ENCODE results near the gene SLC30A3.
"Not testable (repeated sequence)": the region's sequence is repeated elsewhere in the genome, so short reads cannot be mapped to it uniquely, and the experiment has no call there.

The SLC30A3 gene

GRCh38 chr2:27262379-27263286 lies at the start of gene SLC30A3:
Gene SLC30A3 (minus strand): TSS chr2:27263047. CDS start chr2:27262906, 141 bp downstream.
- ATAC-seq: peak; percentile 77
- peaks cover 5% of the 10 kb centered on the region for H3K36me3 Mint-ChIP-seq
- no peak within 1 kb of the TSS for H3K27ac Mint-ChIP-seq
- peak; percentile 58 to 68 for DNase-seq (ENCODE audit: low spot score in 2 of 2)
- H3K9me3 Mint-ChIP-seq: no peaks in the 10 kb centered on the region
- peaks cover 34% of the 10 kb centered on the region for H3K4me1 Mint-ChIP-seq
- H3K4me3 Mint-ChIP-seq: peak within 1 kb of the TSS; percentile 71

GRCh38 chr2:27312152-27312551 lies 49.3 kb upstream of the SLC30A3 start:
- no peak overlapping the region for H3K4me3 Mint-ChIP-seq
- peaks cover 19% of the 10 kb centered on the region for H3K36me3 Mint-ChIP-seq
- H3K4me1 Mint-ChIP-seq: peaks cover 8% of the 10 kb centered on the region
- DNase-seq (ENCODE audit: low spot score in 2 of 2) (no peak), ATAC-seq (no peak)
- no peaks in the 10 kb centered on the region for H3K9me3 Mint-ChIP-seq
- no peak overlapping the region for H3K27ac Mint-ChIP-seq

- no peak overlapping the region for H3K4me3 Mint-ChIP-seq
Observed at GRCh38 chr2:27309651-27310050, 46.8 kb upstream of the SLC30A3 start.

GRCh38 chr2:27308359-27308881 lies 45.6 kb upstream of the SLC30A3 start, which contains the start of gene UCN:
Gene UCN (minus strand): TSS chr2:27308445. CDS start chr2:27307895, 550 bp downstream.
- no peak within 1 kb of the TSS for H3K27ac Mint-ChIP-seq
- H3K4me1 Mint-ChIP-seq: peaks cover 12% of the 10 kb centered on the region
- DNase-seq (ENCODE audit: low spot score in 2 of 2): no peak
- H3K36me3 Mint-ChIP-seq: peaks cover 19% of the 10 kb centered on the region
- no peaks in the 10 kb centered on the region for H3K9me3 Mint-ChIP-seq
- ATAC-seq: no peak
- peak within 1 kb of the TSS; percentile 55 for H3K4me3 Mint-ChIP-seq

More at GRCh38 chr2:27309651-27310050, 46.8 kb upstream of the SLC30A3 start:
- Mint-ChIP-seq H3K36me3 (peaks cover 19% of the 10 kb centered on the region), H3K9me3 (no peaks in the 10 kb centered on the region), H3K4me1 (peaks cover 15% of the 10 kb centered on the region), H3K27ac (no peak overlapping the region)
- DNase-seq (ENCODE audit: low spot score in 2 of 2): no peak
- ATAC-seq: no peak

GRCh38 chr2:27307545-27308358 lies 44.9 kb upstream of the SLC30A3 start:
- H3K4me1 Mint-ChIP-seq: peaks cover 12% of the 10 kb centered on the region
- H3K4me3 Mint-ChIP-seq: peak overlapping the region; percentile 55
- H3K36me3 Mint-ChIP-seq: peaks cover 19% of the 10 kb centered on the region
- ATAC-seq: no peak
- H3K9me3 Mint-ChIP-seq: no peaks in the 10 kb centered on the region
- no peak for DNase-seq (ENCODE audit: low spot score in 2 of 2)
- no peak overlapping the region for H3K27ac Mint-ChIP-seq

GRCh38 chr2:27307287-27307544 lies 44.4 kb upstream of the SLC30A3 start:
- peaks cover 19% of the 10 kb centered on the region for H3K36me3 Mint-ChIP-seq
- H3K27ac Mint-ChIP-seq: no peak overlapping the region
- no peaks in the 10 kb centered on the region for H3K9me3 Mint-ChIP-seq
- ATAC-seq (no peak), DNase-seq (ENCODE audit: low spot score in 2 of 2) (no peak)
- peak overlapping the region; percentile 55 for H3K4me3 Mint-ChIP-seq
- H3K4me1 Mint-ChIP-seq: peaks cover 12% of the 10 kb centered on the region

GRCh38 chr2:27306573-27307286 lies 43.9 kb upstream of the SLC30A3 start:
- H3K4me3 Mint-ChIP-seq: peak overlapping the region; percentile 55
- H3K27ac Mint-ChIP-seq: no peak overlapping the region
- peaks cover 12% of the 10 kb centered on the region for H3K4me1 Mint-ChIP-seq
- ATAC-seq (peak; percentile 61), DNase-seq (ENCODE audit: low spot score in 2 of 2) (peak; percentile 15 to 63)
- H3K36me3 Mint-ChIP-seq: peaks cover 18% of the 10 kb centered on the region
- no peaks in the 10 kb centered on the region for H3K9me3 Mint-ChIP-seq

GRCh38 chr2:27306136-27306535 lies 43.3 kb upstream of the SLC30A3 start:
- Mint-ChIP-seq H3K36me3 (peaks cover 12% of the 10 kb centered on the region), H3K9me3 (no peaks in the 10 kb centered on the region), H3K4me3 (peak overlapping the region; percentile 55), H3K4me1 (peaks cover 12% of the 10 kb centered on the region), H3K27ac (no peak overlapping the region)
- peak; percentile 36 for ATAC-seq
- no peak for DNase-seq (ENCODE audit: low spot score in 2 of 2)

GRCh38 chr2:27305516-27305915 lies 42.7 kb upstream of the SLC30A3 start:
- H3K4me3 Mint-ChIP-seq: peak overlapping the region; percentile 55
- H3K27ac Mint-ChIP-seq: no peak overlapping the region
- no peak for DNase-seq (ENCODE audit: low spot score in 2 of 2)
- H3K9me3 Mint-ChIP-seq: no peaks in the 10 kb centered on the region
- peaks cover 6% of the 10 kb centered on the region for H3K36me3 Mint-ChIP-seq
- peaks cover 12% of the 10 kb centered on the region for H3K4me1 Mint-ChIP-seq
- no peak for ATAC-seq

GRCh38 chr2:27304488-27305240 lies 41.8 kb upstream of the SLC30A3 start:
- Mint-ChIP-seq H3K36me3 (no peaks in the 10 kb centered on the region), H3K4me3 (no peak overlapping the region), H3K27ac (no peak overlapping the region), H3K9me3 (no peaks in the 10 kb centered on the region), H3K4me1 (peaks cover 12% of the 10 kb centered on the region)
- DNase-seq (ENCODE audit: low spot score in 2 of 2) (no peak), ATAC-seq (no peak)

- Mint-ChIP-seq H3K27ac (no peak overlapping the region), H3K9me3 (no peaks in the 10 kb centered on the region), H3K4me1 (peaks cover 12% of the 10 kb centered on the region), H3K36me3 (no peaks in the 10 kb centered on the region), H3K4me3 (peak overlapping the region; percentile 25)
- peak; percentile 62 for ATAC-seq
- peak; percentile 17 to 65 for DNase-seq (ENCODE audit: low spot score in 2 of 2)
Observed at GRCh38 chr2:27303093-27304025, 40.5 kb upstream of the SLC30A3 start.

- H3K27ac Mint-ChIP-seq; DNase-seq (ENCODE audit: low spot score in 2 of 2); ATAC-seq: not testable (repeated sequence)
Observed at GRCh38 chr2:27300606-27301005, 37.8 kb upstream of the SLC30A3 start.

GRCh38 chr2:27298391-27299080 lies 35.7 kb upstream of the SLC30A3 start:
- H3K36me3 Mint-ChIP-seq: no peaks in the 10 kb centered on the region
- no peak overlapping the region for H3K4me3 Mint-ChIP-seq
- ATAC-seq (no peak), DNase-seq (ENCODE audit: low spot score in 2 of 2) (no peak)
- H3K4me1 Mint-ChIP-seq: no peaks in the 10 kb centered on the region
- no peaks in the 10 kb centered on the region for H3K9me3 Mint-ChIP-seq
- no peak overlapping the region for H3K27ac Mint-ChIP-seq

More at GRCh38 chr2:27300606-27301005, 37.8 kb upstream of the SLC30A3 start:
- H3K4me1 Mint-ChIP-seq, H3K9me3 Mint-ChIP-seq, H3K4me3 Mint-ChIP-seq, H3K36me3 Mint-ChIP-seq: not testable (repeated sequence)

All from stimulated activated effector memory CD8-positive, alpha-beta T cell treated with anti-CD3 and anti-CD28 coated beads, Interleukin-12 subunit alpha, Interleukin-12 subunit beta, amount 100 ng/mL, for 72 hours (primary cell).